HL-60 (cell line): ENCODE measurements around the gene DNAJB5.

Source experiments
- DNase-seq, 2 experiments: peaks; one replicate each; pipeline ENCODE4 v3.0.0-alpha.2; 2010 to 2020; ENCODE audit warnings: low read depth in 1 of 2, low spot score in 1 of 2
- H3K27ac ChIP-seq: fragments of 250-450 bp; sonication (Bioruptor Pico); replicated peaks from 2 replicates; pipeline ENCODE4 v1.5.1; 2020; ENCODE audit warnings: mild to moderate bottlenecking, moderate library complexity
- H3K27me3 ChIP-seq: fragments of 250-450 bp; sonication (Bioruptor Pico); 2 replicates; pipeline ENCODE4 v1.5.1; 2021; ENCODE audit warnings: mild to moderate bottlenecking, moderate library complexity; ENCODE audit not compliant: insufficient read depth, poor library complexity, severe bottlenecking
- H3K4me3 ChIP-seq: replicated peaks from 2 replicates; pipeline ENCODE4 v1.5.1; 2011; ENCODE audit warnings: mild to moderate bottlenecking, control low read depth, low read length; ENCODE audit not compliant: insufficient read depth
- GABPA ChIP-seq: IDR thresholded peaks from 2 replicates; pipeline ENCODE4 v1.6.1; 2012; ENCODE audit warnings: low read depth
- POLR2AphosphoS5 ChIP-seq: IDR thresholded peaks from 2 replicates; pipeline ENCODE4 v1.6.1; 2012; ENCODE audit warnings: low read depth
- SPI1 ChIP-seq: IDR thresholded peaks from 2 replicates; pipeline ENCODE4 v1.6.1; 2012; ENCODE audit warnings: low read depth, mild to moderate bottlenecking, borderline replicate concordance
- TF ChIP-seq, protein P1 (sequence below): IDR thresholded peaks from one replicate; pipeline ENCODE4 v1.5.1; 2011; ENCODE audit warnings: low read length, control low read depth, inconsistent platforms; ENCODE audit not compliant: insufficient read depth
- TF ChIP-seq, protein P2 (sequence below): IDR thresholded peaks from 2 replicates; pipeline ENCODE4 v1.6.1; 2012; ENCODE audit warnings: low read depth; ENCODE audit not compliant: insufficient replicate concordance

DNAJB5 gene

DNA sequence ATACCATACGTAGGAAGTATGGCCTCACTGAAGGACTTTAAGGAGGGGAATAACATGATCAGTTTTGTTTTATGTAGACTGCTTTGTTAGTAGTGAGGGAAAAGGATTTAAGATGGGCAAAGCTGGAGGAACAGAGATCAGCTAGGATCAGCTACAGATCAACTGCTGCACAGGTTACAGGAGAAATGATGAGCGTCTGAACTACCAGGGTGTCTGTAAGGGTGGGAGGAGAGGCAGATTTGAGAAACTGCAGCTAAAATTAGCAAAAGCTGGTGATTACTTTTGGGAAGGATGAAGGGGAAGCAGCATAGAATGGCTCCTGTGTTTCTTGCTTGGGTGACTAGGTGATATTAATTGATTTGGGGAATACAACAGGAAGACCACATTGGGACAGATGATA lies 43.6 kb downstream of the DNAJB5 start:
- no peaks in the 10 kb centered on the region for H3K27me3 ChIP-seq
- no peak for DNase-seq
- TF ChIP-seq, protein P1, sequence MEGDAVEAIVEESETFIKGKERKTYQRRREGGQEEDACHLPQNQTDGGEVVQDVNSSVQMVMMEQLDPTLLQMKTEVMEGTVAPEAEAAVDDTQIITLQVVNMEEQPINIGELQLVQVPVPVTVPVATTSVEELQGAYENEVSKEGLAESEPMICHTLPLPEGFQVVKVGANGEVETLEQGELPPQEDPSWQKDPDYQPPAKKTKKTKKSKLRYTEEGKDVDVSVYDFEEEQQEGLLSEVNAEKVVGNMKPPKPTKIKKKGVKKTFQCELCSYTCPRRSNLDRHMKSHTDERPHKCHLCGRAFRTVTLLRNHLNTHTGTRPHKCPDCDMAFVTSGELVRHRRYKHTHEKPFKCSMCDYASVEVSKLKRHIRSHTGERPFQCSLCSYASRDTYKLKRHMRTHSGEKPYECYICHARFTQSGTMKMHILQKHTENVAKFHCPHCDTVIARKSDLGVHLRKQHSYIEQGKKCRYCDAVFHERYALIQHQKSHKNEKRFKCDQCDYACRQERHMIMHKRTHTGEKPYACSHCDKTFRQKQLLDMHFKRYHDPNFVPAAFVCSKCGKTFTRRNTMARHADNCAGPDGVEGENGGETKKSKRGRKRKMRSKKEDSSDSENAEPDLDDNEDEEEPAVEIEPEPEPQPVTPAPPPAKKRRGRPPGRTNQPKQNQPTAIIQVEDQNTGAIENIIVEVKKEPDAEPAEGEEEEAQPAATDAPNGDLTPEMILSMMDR, result no peak
- TF ChIP-seq POLR2AphosphoS5, result no peak
- TF ChIP-seq, protein P2, sequence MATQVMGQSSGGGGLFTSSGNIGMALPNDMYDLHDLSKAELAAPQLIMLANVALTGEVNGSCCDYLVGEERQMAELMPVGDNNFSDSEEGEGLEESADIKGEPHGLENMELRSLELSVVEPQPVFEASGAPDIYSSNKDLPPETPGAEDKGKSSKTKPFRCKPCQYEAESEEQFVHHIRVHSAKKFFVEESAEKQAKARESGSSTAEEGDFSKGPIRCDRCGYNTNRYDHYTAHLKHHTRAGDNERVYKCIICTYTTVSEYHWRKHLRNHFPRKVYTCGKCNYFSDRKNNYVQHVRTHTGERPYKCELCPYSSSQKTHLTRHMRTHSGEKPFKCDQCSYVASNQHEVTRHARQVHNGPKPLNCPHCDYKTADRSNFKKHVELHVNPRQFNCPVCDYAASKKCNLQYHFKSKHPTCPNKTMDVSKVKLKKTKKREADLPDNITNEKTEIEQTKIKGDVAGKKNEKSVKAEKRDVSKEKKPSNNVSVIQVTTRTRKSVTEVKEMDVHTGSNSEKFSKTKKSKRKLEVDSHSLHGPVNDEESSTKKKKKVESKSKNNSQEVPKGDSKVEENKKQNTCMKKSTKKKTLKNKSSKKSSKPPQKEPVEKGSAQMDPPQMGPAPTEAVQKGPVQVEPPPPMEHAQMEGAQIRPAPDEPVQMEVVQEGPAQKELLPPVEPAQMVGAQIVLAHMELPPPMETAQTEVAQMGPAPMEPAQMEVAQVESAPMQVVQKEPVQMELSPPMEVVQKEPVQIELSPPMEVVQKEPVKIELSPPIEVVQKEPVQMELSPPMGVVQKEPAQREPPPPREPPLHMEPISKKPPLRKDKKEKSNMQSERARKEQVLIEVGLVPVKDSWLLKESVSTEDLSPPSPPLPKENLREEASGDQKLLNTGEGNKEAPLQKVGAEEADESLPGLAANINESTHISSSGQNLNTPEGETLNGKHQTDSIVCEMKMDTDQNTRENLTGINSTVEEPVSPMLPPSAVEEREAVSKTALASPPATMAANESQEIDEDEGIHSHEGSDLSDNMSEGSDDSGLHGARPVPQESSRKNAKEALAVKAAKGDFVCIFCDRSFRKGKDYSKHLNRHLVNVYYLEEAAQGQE, result no peak
- TF ChIP-seq GABPA, result no peak
- no peak for TF ChIP-seq SPI1
- H3K4me3 ChIP-seq, result no peak overlapping the region
- H3K27ac ChIP-seq, result no peak overlapping the region

DNA sequence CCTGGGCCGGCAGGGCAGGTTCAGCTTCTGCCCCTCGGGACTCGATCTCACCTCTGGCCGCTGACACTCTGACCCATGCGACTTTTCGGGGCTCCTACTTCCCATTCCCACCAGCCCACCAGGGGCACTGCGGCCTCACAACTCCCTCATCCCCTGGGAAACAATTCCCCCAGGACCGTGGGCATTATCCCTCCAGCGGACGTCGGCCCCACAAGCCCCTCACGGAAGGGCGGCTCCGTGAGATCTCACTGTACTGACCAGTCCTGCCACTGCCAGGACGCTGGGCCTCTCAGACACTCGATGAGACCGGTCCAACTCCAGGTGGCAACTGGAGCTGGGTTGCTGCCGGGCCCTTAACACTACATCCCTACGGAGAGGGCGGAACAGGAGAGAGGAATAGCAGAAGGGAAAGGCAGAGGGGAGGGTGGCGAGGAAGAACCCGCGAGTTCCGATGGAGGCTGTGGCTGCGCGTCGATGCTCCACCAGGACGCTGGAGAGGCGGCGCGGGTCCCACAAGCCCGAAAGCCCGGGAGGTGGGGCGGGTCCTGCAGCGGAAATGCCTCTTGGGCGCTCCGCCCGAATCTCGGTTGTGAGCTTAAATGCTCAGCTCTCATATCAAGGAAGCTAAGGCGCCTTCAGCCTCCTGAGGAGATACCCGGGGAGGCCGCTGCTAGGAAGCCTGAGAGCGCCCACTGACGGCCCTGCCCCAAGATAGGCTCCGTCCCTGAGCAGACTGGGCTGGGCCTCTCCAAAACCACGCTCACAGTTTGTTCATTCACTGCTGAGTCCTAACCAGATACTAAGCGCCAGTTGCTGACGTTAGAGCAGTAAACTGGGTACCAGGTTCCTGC lies 46.5 kb downstream of the DNAJB5 start:
- H3K27ac ChIP-seq, result no peak overlapping the region
- TF ChIP-seq, protein P1, result no peak
- TF ChIP-seq, protein P2, result no peak
- TF ChIP-seq SPI1, result no peak
- TF ChIP-seq POLR2AphosphoS5, result no peak
- no peak for TF ChIP-seq GABPA
- H3K4me3 ChIP-seq, result no peak overlapping the region
- DNase-seq, result no peak
- H3K27me3 ChIP-seq, result no peaks in the 10 kb centered on the region

DNA sequence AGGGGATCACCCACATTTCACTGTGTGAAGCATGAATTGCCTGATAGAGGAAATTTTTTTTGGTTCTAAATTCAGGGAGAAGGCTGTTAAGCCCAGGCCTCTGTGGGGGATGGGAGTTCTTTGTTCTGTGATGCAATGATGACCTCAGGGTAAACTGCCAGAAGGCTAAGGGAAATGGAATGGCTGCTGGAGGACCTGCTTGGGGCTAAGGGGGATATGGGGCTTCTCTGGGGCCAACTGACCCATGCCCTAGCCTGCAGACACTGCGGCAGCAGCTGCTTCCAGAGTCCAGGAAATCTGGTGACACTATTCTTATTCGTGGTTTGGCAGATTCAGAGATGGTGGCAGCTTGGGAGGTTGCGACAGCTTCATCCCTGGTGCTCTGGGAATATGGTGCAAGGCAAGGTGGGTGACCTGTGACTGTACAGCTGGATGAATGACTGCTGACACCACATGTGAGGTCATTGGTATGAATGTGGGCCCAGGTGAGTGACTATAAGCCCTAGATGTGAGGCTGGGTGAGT lies 52.6 kb downstream of the DNAJB5 start:
- Histone ChIP-seq H3K27ac (peak overlapping the region; percentile 14; the same call in 1 of the 2 replicates), H3K4me3 (no peak overlapping the region), H3K27me3 (no peaks in the 10 kb centered on the region)
- TF ChIP-seq, protein P1, result no peak
- TF ChIP-seq, protein P2, result no peak
- TF ChIP-seq POLR2AphosphoS5 (no peak), SPI1 (no peak), GABPA (no peak)
- DNase-seq, result peak in 1 of 2 experiments; percentile 37
